ENCODE data around the gene ZNF654. TPM values are rescaled to one million over a fixed set of nuclear protein-coding genes. Genes with fewer than 3 reads are reported as not detected.
"Not testable (repeated sequence)": the region's sequence is repeated elsewhere in the genome, so short reads cannot be mapped to it uniquely, and the experiment has no call there.

ZNF654 gene
- polyA plus RNA-seq, 4 donors = 16.2 to 23.7 (median 19.4) TPM

DNA sequence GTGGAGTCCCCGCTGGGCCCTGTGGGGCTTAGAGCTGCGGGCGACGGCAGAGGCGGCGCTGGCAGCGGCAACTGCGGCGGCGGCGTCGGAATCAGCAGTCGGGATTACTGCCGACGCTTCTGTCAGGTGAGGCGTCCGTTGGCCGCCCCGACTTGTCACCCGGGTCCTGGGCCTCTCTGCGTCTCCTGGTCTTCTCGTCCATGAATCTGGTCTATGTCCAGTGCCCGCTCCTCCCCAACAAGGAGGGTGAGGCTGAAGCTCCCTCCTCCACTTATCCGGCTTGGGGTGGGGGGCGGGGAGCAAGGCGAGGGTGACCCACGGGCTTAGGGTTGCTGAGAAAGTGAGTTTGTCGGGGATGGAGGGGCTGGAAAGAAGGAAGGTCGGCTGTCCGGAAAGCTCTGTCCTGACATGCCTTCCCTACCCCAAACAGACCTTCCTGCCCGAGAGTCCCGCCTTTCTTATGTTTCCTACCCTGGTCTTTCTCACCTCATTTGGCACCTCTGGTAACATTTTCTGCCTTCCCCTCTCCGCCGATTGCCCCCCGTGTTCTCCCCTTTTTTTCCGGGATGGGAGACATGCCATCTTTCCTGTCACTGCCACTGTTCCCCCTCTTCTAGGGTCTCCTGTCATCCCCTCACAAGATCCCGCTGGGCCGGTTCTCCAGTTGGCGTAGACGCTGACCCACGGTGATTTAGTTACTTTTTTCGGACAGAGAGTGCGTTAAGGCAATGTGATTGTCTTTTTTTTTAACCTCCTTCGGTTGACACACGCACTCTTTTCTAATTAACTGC, 520 bp downstream of the ZNF654 start:
- peak in 1 of 4 donors; percentile 27 for DNase-seq (ENCODE audit: low read depth in 4 of 4, low spot score in 2 of 4)

DNA sequence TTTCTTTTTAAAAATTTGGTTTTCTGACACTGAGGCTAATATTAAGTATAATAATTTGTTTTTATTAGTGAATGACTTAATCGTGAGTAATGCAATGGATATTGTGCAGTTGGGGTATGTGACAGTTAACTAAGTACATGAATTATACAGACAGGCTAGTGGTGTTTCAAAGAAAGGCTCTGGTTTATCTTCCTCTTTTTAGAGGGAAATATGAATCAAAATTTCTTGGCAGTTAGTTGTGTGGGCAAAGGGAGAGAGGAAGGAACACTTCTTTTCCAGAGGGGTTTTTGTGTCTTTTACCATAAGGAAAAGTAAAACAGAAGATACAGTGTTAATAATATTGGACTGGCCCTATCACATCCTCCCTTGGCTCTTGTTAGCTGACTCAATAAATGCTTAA, 2.7 kb downstream of the ZNF654 start:
- no peak for DNase-seq (ENCODE audit: low read depth in 4 of 4, low spot score in 2 of 4)

DNA sequence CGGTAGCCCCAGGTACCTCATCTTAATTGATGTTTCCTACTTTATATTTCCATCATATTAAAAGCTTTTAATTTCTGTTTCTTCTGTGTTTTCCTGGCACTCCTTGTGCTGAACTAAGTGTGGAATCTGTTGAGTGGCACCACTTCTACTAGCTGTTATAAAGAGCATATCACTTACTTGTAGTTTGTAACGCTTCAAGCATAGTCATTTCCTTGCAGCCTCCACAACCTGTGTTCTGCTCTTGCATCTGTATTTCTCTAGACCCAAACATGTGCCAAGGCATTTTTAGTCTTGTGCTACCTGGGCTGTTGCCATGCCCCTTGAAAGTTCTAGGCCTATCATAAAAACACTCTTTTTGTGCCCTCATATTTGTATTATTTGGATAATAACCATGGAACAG, 16.0 kb downstream of the ZNF654 start:
- DNase-seq (ENCODE audit: low read depth in 4 of 4, low spot score in 2 of 4) = no peak

DNA sequence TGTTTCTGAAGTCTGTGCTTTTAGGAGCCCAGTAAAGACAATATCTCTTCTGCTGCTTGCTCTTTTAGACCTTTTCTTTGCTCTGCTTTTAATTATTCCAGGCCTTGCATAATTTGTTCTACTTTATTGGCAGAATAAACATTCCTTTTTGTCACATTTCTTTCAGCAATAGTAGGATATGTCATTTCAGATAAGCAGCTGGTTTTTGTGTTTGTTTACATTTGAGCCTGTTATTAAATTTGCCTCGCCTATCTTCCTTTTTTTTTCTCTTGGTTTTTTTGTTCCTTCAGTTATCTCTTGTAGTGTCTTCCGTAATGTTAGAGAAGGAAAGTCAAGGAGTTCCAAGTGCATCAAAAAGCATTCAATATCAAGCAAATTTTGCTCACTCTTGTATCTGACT, 16.4 kb downstream of the ZNF654 start:
- no peak for DNase-seq (ENCODE audit: low read depth in 4 of 4, low spot score in 2 of 4)

DNA sequence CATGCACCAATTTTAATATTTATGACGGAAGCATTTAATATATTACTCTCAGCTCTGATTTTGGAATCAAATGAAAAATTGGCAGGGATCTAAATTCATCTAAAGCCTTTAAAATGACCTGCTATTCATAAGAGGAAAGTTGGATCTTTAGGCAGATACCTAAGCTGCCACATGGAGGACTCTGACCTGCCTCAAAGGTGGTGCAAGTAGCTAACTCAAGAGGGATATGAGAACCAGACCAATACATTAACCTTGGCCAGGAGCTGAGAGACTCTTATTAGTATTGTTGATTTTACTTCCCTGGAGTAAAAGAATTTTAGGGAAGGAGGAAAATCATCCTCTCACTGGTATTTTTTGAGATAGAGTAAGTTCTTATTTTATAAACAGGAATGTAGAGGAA, 17.7 kb downstream of the ZNF654 start:
- no peak for DNase-seq (ENCODE audit: low read depth in 4 of 4, low spot score in 2 of 4)

DNA sequence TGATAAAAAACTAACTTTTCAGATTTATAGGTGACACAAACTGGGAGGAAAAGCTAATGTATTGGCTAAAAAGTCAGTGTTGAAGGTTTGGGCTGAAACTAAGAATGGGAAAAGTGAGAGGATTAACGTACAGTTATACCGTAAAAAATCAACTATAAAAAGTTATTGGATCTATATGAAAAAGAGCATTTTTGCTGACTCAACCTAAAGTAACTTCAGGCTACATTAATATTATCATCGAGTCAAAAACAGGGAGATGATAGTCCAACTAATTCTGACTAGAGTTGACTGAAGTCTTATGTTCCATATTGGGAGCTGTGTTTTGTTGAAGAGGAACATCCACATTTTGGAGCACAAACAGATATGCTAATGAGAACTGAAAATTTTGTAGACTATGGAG, 19.9 kb downstream of the ZNF654 start:
- no peak for DNase-seq (ENCODE audit: low read depth in 4 of 4, low spot score in 2 of 4)

DNA sequence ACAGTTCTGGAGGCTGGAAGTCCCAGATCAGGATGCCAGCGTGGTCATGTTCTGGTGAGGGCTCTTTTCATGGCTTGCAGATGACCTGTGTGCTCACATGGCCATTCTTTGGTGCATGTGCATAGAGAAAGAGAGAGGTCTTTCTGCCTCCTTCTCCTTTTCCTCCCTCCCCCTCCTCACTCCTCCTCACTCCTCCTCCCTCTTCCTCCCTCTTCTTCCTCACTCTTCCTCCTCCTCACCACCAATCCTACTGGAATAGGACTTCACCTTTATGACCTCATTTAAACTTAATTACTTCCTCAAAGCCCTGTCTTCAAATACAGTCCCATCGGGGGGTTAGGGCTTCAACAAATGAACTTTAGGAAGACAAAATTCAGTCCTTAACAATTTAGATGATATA, 23.8 kb downstream of the ZNF654 start:
- no peak for DNase-seq (ENCODE audit: low read depth in 4 of 4, low spot score in 2 of 4)

DNA sequence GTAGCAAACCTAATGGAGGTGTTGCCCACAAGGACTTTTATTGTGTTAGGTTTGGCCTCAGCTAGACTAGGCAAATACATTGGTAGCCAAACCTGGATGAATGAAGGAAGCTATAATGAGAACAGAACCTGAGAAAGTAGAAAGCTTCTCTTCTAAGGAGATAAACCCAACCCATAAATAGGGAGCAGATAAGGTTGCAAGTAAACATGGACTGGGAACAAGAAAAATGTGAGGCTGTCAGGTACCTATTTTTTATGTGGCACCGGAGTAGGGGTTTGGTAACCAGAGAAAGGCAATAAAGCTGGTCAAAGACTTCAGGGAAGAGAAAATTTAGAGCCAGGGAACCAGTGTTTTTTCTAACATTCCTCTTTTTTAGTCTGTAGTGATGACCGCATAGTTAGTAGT, 25.0 kb downstream of the ZNF654 start:
- peak in 3 of 4 donors; percentile 32 to 56 (median 53) for DNase-seq (ENCODE audit: low read depth in 4 of 4, low spot score in 2 of 4)

DNA sequence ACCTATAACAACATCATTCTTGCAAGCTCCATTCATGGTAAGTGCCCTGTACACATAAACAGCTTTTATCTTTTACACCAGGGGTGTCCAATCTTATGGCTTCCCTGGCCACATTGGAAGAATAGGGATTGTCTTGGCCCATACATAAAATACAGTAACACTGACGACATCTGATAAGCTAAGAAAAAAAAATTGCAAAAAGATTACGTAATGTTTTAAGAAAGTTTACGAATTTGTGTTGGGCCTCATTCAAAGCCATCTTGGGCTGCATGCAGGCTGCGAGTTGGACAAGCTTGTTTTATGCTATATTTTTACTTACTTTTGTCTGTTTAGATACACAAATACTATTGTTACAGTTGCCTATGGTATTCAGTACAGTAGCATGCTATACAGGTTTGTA, 31.6 kb downstream of the ZNF654 start:
- DNase-seq (ENCODE audit: low read depth in 4 of 4, low spot score in 2 of 4) = no peak

DNA sequence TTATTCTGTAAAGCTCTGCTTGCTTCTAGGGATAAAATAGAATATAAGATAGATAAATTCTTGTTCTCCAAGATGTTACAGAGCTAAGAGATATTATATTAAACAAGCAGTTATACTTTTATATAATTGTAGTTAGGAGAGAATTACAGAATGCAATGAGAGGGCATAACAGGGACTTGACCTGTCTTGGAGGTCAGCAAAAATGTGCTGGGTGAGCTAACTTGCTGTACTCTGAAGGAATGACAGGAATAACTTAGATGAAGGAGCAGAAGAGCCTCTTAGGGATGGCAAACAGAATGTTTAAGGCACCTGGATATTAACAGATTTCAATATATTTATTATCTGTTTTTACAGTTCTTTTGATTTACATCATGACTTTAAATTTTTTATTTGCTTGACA, 33.2 kb downstream of the ZNF654 start:
- DNase-seq (ENCODE audit: low read depth in 4 of 4, low spot score in 2 of 4) = no peak

DNA sequence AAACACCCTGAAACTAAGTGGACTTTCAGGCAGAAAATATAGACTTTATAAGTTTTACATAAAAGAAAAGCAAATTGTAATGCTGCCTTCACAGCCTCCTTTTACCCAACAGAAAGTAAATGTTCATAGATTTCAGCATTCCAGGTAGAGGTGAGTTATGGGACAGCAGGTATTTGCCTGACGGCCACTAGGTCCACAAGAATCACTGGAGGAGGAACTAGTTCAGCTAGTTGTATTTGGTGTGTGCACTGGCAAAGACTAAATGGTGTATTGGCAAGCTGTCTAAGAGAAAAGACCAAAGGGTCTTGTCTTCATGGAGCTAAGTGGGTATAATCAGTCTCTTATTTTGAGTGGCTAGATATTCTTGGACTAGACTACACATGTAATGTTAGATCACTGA, 34.2 kb downstream of the ZNF654 start:
- no peak for DNase-seq (ENCODE audit: low read depth in 4 of 4, low spot score in 2 of 4)

DNA sequence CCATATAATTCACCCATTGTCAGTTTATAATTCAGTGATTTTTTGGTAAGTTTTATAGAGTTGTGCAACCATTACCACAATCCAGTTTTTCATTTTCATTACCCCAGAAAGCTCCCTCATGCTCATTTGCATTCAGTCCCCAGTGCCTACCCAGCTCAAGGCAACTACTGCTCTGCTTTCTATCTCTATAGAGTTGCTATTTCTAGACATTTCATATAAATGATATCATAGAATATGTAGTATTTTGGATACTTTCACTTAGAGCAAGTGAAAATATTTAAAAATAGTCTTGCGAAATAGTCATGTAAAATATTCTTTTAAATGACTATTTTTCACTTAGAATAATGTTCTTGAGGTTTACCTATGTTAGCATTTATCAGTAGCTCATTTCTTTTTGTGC, 42.1 kb downstream of the ZNF654 start:
- DNase-seq (ENCODE audit: low read depth in 4 of 4, low spot score in 2 of 4) = no peak

DNA sequence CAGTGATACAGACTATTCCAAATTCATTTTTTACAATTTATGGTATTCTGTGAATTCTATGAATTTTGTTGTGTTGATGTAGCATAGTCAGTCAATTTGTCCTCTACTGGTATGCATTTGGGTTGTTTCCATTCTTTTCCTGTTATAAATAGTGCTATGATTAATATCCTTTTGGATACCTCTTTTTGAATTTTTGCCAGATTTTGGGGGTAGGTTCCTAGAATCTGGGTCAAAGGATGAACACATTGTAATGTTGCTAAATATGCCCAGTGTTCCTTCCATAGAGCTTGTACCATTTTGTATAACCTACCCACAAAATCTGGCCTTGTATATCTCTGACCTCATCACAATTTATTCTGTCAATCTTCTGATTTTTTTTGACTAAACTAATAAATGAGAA, 46.3 kb downstream of the ZNF654 start:
- DNase-seq (ENCODE audit: low read depth in 4 of 4, low spot score in 2 of 4) = no peak

DNA sequence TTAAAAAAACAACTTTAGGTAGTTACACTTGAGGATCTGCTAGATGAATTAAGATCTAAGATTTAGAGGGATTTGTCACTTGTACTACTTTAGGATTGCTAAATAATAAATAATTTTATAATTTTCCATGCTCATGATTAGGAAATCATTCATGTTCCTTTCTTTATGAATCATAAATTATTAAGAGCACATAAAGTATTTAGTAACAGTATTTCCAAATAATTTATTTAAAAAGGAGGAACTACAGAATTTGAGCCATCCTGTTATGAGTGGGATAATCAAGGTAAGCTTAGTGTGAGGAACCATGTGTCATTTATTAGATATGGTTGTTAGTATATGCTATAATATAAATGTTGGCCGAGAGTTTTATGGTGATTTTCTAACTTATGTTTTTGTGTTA, 53.2 kb downstream of the ZNF654 start:
- no peak for DNase-seq (ENCODE audit: low read depth in 4 of 4, low spot score in 2 of 4)

DNA sequence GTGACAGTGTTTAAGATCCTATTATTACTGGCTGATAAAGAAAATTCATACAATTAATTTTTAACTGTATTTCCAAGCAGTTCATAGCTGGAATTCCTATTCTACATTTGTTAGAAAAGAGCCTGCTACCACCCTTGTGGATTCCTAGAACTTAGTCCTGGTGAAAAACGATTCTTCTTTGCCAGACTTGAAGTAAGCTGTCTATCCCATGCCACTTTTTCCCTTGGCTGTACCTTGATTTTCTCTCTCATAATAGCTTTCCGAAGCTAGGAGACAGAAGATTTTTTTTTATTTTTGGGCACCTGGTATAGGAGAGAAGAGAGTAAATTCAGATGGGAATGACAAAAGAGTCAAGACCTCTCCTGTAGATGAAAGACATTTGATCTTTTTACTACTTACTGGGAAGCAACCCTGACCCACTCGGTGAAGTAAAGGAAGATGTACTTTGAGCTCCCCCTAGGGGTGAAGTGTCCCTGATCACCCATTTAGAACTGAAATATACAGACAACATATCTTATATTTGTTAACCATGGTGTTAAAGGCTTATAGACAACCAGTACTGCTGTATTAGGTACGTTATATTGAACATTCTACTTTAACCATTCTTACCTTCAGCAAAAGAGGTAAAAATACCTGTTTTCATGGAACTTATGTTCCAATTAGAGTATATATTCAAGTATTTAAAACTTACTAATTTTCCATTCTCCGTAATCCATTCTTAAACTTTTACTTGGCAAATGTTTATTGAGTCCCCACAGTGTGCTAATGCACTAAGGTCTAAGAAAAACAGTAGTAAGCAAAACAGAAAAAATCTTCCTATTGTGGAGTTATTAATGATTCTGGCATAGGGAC, 54.5 kb downstream of the ZNF654 start:
- peak; percentile 45 to 60 (median 48) for DNase-seq (ENCODE audit: low read depth in 4 of 4, low spot score in 2 of 4)

DNA sequence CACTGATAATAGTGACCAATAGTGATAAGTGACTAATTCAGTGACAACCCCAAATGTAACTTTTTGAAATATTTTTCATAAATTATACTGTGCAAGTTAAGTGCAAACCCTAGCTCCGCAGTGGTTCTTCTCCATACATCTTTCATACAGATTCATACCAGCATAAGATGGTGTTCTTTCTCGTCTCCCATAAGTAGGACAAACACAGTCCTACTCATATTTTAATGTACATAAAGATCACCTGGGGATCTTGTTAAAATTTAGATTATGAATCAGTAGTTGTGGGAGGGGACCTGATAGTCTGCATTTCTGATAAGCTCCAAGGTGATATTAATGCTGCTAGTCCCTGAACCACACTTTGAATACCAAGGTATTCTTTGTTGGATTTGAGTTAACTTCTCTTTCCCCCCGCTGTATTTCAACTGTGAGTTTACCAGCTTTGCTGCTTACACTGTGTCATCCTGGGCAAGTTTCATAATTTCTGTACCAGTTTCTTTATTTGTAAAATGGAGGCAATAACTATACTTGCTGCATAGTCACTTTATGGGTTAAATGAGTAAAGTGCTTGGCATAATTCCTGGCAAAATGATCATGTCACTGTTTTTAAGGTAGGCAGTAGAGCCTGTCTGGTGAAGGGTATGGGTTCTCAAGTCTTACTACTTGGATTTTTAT, 56.0 kb downstream of the ZNF654 start:
- no peak for DNase-seq (ENCODE audit: low read depth in 4 of 4, low spot score in 2 of 4)

DNA sequence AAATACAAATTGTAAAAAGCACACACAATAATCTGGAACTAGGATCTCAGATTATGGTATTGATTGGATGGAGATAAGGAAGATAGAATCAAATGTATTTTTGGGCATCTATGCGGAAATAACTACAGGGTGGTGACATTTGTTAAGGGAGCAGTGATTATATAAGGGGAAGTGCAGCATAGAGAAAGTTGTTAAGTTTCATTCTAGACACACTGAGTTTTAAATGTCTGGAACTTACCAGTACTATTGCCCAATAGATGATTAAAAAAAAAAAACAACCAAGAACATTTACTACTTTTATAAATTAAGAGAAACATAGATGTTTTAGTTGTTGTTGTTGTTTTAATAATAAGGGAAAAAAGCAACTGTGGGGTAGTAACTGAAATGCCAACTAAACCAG, 58.6 kb downstream of the ZNF654 start:
- DNase-seq (ENCODE audit: low read depth in 4 of 4, low spot score in 2 of 4) = no peak

DNA sequence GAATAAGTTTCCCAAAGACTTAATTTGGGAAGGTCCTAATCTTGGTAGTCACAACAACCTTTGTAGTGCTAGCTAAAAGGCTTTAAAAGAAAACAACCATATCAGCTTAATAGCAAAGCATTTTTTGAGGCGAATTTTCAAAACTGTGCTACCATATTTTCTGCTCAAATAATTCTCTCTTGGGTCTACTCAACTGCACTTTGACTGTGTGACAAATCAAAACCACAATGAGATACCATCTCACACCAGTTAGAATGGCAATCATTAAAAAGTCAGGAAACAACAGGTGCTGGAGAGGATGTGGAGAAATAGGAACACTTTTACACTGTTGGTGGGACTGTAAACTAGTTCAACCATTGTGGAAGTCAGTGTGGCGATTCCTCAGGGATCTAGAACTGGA, 59.5 kb downstream of the ZNF654 start:
- DNase-seq (ENCODE audit: low read depth in 4 of 4, low spot score in 2 of 4) = not testable (repeated sequence)

DNA sequence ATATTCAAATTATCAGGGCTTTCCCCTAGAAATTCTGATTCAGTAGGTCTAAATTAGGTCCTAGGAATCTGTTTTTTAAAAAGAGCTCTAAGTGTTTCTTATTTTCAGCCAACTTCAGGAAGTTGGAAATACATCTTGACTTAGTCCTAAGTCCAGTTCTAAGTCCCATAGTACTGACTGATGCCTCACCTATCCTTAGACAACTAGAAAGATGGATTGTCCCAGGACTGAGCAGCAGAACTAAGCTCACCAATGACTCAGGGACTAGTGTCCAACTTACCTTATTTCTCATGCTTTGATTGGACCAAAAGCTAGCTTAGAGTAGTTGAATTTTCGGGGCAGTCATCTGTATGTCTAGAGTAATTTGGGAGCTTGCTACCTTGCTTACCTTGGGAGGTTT, 64.5 kb downstream of the ZNF654 start:
- no peak for DNase-seq (ENCODE audit: low read depth in 4 of 4, low spot score in 2 of 4)

DNA sequence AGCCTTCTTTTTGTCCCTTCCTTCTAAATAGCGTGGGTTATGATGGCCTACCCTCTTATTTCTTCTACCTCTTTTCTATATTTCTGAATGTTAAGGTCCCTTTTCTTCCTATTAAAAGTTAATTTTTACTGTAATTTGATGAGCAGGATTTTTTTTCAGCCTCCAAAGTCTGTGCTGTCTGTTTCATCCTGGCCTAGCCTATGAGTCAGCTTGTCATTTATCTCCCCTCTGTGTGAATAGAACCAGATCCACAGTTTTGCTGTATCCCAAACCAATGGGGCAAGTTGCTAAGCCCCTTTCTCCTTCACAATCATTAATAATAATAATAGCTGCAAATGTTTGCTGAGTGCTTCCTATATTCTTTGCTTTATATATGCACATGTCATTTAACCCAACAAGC, 72.6 kb downstream of the ZNF654 start:
- no peak for DNase-seq (ENCODE audit: low read depth in 4 of 4, low spot score in 2 of 4)

DNA sequence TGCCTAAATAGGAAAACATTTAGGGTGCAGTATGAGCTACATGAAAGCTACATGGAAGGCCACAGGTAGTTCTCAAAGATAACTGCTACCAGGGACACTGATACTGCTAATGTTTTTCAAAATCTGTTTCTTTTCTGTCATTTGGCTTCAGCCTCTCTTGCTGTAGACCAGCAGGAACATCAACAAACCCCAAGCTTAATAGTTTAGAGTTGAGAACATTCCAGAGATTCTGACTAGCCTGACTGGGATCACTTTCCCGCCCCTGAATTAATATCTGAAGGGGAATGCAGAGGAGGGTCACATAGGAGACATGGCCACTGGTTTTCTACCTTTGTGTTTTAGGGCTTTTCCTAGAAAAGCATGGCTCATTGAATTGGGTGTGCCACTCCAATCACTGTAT, 73.8 kb downstream of the ZNF654 start:
- DNase-seq (ENCODE audit: low read depth in 4 of 4, low spot score in 2 of 4) = no peak

All from left renal cortex interstitium (tissue), 4 donors.